Measurements from ENCODE around the gene ERCC1. TPM values are rescaled to one million over a fixed set of nuclear protein-coding genes. Genes with fewer than 3 reads are reported as not detected.

The ERCC1 gene
- total and polyA plus RNA-seq, 7 donors = 27.3 to 67.0 (median 41.8) TPM

DNA sequence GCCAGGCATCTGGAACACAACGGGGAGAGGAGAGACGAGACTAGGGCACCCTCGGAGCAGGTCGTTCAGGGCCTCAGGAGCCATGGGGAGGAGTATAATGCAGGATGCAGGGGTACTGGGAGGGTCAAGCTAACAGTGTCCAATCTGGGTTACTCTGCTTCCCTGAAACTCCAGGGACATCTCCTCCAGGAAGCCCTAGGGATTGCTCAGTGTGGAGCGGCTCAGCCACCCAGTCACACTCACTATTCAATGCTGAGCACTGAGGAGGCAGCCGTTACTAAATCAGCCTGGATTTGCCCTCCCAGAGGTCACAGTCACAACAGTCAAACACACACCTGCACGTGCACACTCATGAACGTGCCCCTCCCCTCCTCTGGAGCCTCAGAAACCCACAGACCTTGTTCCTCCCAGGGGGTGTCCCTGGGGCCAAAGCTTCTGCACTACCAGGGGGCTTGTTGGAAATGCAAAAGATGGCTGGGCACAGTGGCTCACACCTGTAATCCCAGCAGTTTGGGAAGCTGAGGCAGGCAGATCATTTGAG lies 37.2 kb upstream of the ERCC1 start:
- H3K4me3 ChIP-seq = no peak overlapping the region
- WGBS, 2 donors = 43 to 55% methylated on average over 8 of the region's 8 CpGs
- H3K9me3 ChIP-seq = no peaks in the 10 kb centered on the region
- DNase-seq = no peak
- no peak overlapping the region for H3K27ac ChIP-seq
- peaks cover 0 to 8% (median 6%) of the 10 kb centered on the region in 4 donors for H3K4me1 ChIP-seq
- no peak for TF ChIP-seq EP300 (IDR thresholded peaks at IDR 0.05)
- TF ChIP-seq, protein P1, sequence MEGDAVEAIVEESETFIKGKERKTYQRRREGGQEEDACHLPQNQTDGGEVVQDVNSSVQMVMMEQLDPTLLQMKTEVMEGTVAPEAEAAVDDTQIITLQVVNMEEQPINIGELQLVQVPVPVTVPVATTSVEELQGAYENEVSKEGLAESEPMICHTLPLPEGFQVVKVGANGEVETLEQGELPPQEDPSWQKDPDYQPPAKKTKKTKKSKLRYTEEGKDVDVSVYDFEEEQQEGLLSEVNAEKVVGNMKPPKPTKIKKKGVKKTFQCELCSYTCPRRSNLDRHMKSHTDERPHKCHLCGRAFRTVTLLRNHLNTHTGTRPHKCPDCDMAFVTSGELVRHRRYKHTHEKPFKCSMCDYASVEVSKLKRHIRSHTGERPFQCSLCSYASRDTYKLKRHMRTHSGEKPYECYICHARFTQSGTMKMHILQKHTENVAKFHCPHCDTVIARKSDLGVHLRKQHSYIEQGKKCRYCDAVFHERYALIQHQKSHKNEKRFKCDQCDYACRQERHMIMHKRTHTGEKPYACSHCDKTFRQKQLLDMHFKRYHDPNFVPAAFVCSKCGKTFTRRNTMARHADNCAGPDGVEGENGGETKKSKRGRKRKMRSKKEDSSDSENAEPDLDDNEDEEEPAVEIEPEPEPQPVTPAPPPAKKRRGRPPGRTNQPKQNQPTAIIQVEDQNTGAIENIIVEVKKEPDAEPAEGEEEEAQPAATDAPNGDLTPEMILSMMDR (IDR thresholded peaks at IDR 0.05) = no peak
- no peak for TF ChIP-seq POLR2AphosphoS5 (IDR thresholded peaks at IDR 0.05)
- TF ChIP-seq POLR2A (IDR thresholded peaks at IDR 0.05) = no peak
- intact Hi-C loops (cut with DNase I) = no loop called here
- H3K36me3 ChIP-seq = no peaks in the 10 kb centered on the region
- no peaks in the 10 kb centered on the region for H3K27me3 ChIP-seq

DNA sequence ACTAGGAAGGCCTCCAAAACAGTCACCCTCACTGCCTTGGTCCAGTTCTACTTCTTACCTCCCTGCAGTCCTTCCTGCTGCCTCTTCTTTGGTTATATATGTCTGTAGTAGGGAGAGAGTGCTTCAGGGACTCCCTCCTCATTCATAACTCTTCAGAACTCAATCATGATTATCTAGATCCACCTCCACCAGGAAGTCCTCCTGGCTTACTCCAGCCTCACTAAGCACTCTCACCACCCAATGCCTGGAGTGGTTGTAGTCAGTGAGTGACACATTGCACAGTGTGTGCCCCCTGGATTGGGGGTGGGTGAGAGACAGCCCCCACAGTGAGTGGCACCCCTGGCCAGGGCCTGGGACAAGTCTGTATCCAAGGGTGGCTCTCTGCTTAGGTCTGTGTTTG lies 34.1 kb upstream of the ERCC1 start:
- H3K36me3 ChIP-seq = no peaks in the 10 kb centered on the region
- no peak for DNase-seq
- TF ChIP-seq POLR2A (IDR thresholded peaks at IDR 0.05) (no peak), POLR2AphosphoS5 (IDR thresholded peaks at IDR 0.05) (no peak), EP300 (IDR thresholded peaks at IDR 0.05) (no peak)
- TF ChIP-seq, protein P1 (IDR thresholded peaks at IDR 0.05) = no peak
- intact Hi-C loops (cut with DNase I) = no loop called here
- no peaks in the 10 kb centered on the region for H3K27me3 ChIP-seq
- no peaks in the 10 kb centered on the region for H3K9me3 ChIP-seq
- peaks cover 0 to 31% (median 24%) of the 10 kb centered on the region in 4 donors for H3K4me1 ChIP-seq
- H3K27ac ChIP-seq = no peak overlapping the region
- H3K4me3 ChIP-seq = no peak overlapping the region

DNA sequence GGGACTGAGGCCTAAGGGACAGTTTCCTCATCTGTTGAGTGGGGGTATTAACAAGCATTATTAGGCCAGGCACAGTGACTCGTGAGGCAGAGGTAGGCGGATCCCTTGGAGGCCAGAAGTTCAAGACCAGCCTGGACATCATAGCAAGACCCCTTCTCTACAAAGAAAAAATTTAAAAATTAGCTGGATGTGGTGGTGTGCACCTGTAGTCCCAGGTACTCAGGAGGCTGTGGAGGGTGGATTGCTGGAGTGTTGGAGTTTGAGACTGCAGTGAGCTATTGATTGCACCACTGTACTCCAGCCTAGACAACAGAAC lies 32.7 kb upstream of the ERCC1 start:
- no peaks in the 10 kb centered on the region for H3K9me3 ChIP-seq
- intact Hi-C loops (cut with DNase I) = no loop called here
- no peaks in the 10 kb centered on the region for H3K27me3 ChIP-seq
- peak overlapping the region; percentile 81 to 90 (median 84) for H3K27ac ChIP-seq
- H3K36me3 ChIP-seq = no peaks in the 10 kb centered on the region
- H3K4me3 ChIP-seq = no peak overlapping the region
- no peak for DNase-seq
- 53 to 54% methylated on average over 2 of the region's 2 CpGs for WGBS, 2 donors
- H3K4me1 ChIP-seq = peaks cover 0 to 34% (median 26%) of the 10 kb centered on the region in 4 donors
- TF ChIP-seq, protein P1 (IDR thresholded peaks at IDR 0.05) = no peak
- TF ChIP-seq EP300 (IDR thresholded peaks at IDR 0.05) (no peak), POLR2A (IDR thresholded peaks at IDR 0.05) (no peak), POLR2AphosphoS5 (IDR thresholded peaks at IDR 0.05) (no peak)

DNA sequence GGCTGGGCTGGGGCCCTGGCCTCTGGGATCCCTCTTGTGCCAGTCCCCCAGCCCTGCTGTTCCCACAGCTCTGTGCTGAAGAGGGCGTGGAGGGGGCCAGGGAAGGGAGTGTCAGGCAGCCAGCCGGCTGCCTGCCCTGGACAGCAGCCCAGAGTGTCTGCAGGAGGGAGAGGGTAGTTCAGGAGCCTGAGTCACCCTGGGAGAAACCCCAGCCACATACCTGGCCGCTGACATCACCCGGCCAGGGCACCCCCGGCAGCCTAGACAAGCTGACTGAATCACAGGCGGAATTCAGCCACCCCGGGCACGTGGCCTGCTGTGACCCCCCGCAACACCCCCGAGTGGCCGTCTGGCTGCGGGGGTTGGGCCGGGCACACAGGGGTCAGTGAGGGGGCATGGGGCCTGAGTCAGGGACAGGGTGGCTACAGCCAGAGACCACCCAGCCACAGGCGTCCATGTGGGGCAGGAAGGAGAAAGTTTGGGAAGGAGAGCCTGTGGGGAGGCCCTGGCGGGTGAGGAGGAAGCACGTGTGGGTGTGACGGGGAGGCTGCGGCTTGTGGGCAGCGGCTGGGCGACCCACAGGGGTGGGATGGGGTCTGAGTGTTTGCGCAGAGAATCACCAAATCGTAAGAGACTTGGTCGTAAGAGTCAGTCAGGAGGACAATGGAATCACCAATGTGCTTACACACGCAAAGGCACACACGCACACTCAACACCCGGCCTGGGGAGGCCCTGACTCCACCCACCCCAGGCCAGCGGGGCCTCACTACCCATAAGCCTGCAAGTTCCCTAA lies 32.2 kb upstream of the ERCC1 start:
- 4 to 7% methylated on average over 27 of the region's 27 CpGs for WGBS, 2 donors
- H3K27ac ChIP-seq = peak overlapping the region; percentile 81 to 90 (median 84)
- no peaks in the 10 kb centered on the region for H3K9me3 ChIP-seq
- peaks cover 0 to 40% (median 30%) of the 10 kb centered on the region in 4 donors for H3K4me1 ChIP-seq
- no peaks in the 10 kb centered on the region for H3K36me3 ChIP-seq
- no peaks in the 10 kb centered on the region for H3K27me3 ChIP-seq
- peak overlapping the region in 1 of 4 donors; percentile 26 for H3K4me3 ChIP-seq
- intact Hi-C loops (cut with DNase I) = no loop called here
- TF ChIP-seq EP300 (IDR thresholded peaks at IDR 0.05) (peak in 2 of 4 donors; percentile 56 to 90), POLR2A (IDR thresholded peaks at IDR 0.05) (no peak), POLR2AphosphoS5 (IDR thresholded peaks at IDR 0.05) (peak; percentile 34 to 91 (median 76))
- DNase-seq = peak; percentile 97

DNA sequence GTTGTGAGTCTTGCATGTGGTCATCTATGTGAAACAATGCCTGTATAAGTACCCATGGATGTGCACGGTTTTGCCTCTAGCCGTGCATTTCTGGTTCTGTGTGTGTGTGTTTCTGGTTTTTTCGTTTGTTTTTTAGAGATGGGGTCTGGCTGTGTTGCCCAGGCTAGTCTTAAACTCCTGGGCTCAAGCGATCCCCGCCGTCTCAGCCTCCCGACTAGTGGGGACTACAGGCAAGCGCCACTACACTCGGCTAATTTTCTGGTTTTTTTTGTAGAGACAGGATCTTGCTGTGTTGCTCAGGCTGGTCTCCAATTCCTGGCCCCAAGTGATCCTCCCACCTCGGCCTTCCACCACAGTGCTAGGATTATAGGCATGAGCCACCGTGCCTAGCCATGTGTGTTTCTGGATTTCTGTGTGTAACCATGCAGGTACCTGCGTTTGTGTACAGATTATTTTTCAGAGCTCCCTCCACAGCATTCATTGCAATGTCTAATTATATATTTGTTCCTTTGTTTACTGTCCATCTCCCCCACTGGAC lies 28.2 kb upstream of the ERCC1 start:
- no peak for TF ChIP-seq EP300 (IDR thresholded peaks at IDR 0.05)
- no peak for TF ChIP-seq POLR2AphosphoS5 (IDR thresholded peaks at IDR 0.05)
- Histone ChIP-seq H3K9me3 (no peaks in the 10 kb centered on the region), H3K4me3 (no peak overlapping the region), H3K27me3 (no peaks in the 10 kb centered on the region), H3K27ac (peak overlapping the region in 3 of 4 donors; percentile 84 to 87 (median 85)), H3K4me1 (peaks cover 0 to 58% (median 49%) of the 10 kb centered on the region in 4 donors), H3K36me3 (no peaks in the 10 kb centered on the region)
- 79 to 81% methylated on average over 12 of the region's 12 CpGs for WGBS, 2 donors
- no peak for DNase-seq
- intact Hi-C loops (cut with DNase I) = no loop called here
